Measurements from ENCODE around the gene TGFA. TPM values are rescaled to one million over a fixed set of nuclear protein-coding genes. Genes with fewer than 3 reads are reported as not detected.
"Not testable (repeated sequence)": the region's sequence is repeated elsewhere in the genome, so short reads cannot be mapped to it uniquely, and the experiment has no call there.

Gene TGFA
- total RNA-seq, 1 donor from 2014 or later = 17.8 TPM

GRCh38 chr2:70498054-70498453, 55.6 kb downstream of the TGFA start:
- no peak for DNase-seq (ENCODE audit: low spot score)

- DNase-seq (ENCODE audit: low spot score) = no peak
Observed at GRCh38 chr2:70496819-70497218, 56.8 kb downstream of the TGFA start.

GRCh38 chr2:70494293-70494886, 59.2 kb downstream of the TGFA start:
- no peak for DNase-seq (ENCODE audit: low spot score)

GRCh38 chr2:70490381-70490780, 63.2 kb downstream of the TGFA start:
- DNase-seq (ENCODE audit: low spot score) = no peak

GRCh38 chr2:70489165-70489564, 64.5 kb downstream of the TGFA start:
- DNase-seq (ENCODE audit: low spot score) = no peak

- DNase-seq (ENCODE audit: low spot score) = no peak
Observed at GRCh38 chr2:70484086-70484485, 69.5 kb downstream of the TGFA start.

GRCh38 chr2:70482401-70482800, 71.2 kb downstream of the TGFA start:
- DNase-seq (ENCODE audit: low spot score) = no peak

GRCh38 chr2:70480468-70480867, 73.2 kb downstream of the TGFA start:
- DNase-seq (ENCODE audit: low spot score) = no peak

GRCh38 chr2:70479816-70480215, 73.8 kb downstream of the TGFA start:
- DNase-seq (ENCODE audit: low spot score) = no peak

GRCh38 chr2:70477441-70477844, 76.2 kb downstream of the TGFA start:
- no peak for DNase-seq (ENCODE audit: low spot score)

- DNase-seq (ENCODE audit: low spot score) = no peak
Observed at GRCh38 chr2:70475266-70475665, 78.4 kb downstream of the TGFA start.

- no peak for DNase-seq (ENCODE audit: low spot score)
Observed at GRCh38 chr2:70474256-70474848, 79.3 kb downstream of the TGFA start.

GRCh38 chr2:70473101-70473722, 80.4 kb downstream of the TGFA start:
- no peak for DNase-seq (ENCODE audit: low spot score)

GRCh38 chr2:70472221-70472890, 81.3 kb downstream of the TGFA start:
- no peak for DNase-seq (ENCODE audit: low spot score)

- DNase-seq (ENCODE audit: low spot score) = no peak
Observed at GRCh38 chr2:70471129-70471528, 82.5 kb downstream of the TGFA start.

- DNase-seq (ENCODE audit: low spot score) = no peak
Observed at GRCh38 chr2:70469961-70470360, 83.7 kb downstream of the TGFA start.

- no peak for DNase-seq (ENCODE audit: low spot score)
Observed at GRCh38 chr2:70469435-70469834, 84.2 kb downstream of the TGFA start.

- DNase-seq (ENCODE audit: low spot score) = no peak
Observed at GRCh38 chr2:70468878-70469277, 84.7 kb downstream of the TGFA start.

GRCh38 chr2:70467831-70468779, 85.5 kb downstream of the TGFA start:
- DNase-seq (ENCODE audit: low spot score) = no peak

GRCh38 chr2:70467237-70467636, 86.4 kb downstream of the TGFA start:
- no peak for DNase-seq (ENCODE audit: low spot score)

GRCh38 chr2:70466647-70467046, 87.0 kb downstream of the TGFA start:
- DNase-seq (ENCODE audit: low spot score) = not testable (repeated sequence)

- no peak for DNase-seq (ENCODE audit: low spot score)
Observed at GRCh38 chr2:70463997-70464396, 89.6 kb downstream of the TGFA start.

Data from ureter (tissue), 1 donor.